Stimulated activated CD4-positive, alpha-beta T cell treated with anti-CD3 and anti-CD28 coated beads, Interleukin-4, amount 100 ng/mL, for 1 hour (primary cell): ENCODE measurements around the gene NEO1.

ENCODE experiments used
- DNase-seq: peaks from one replicate; pipeline ENCODE4 v3.0.0-alpha.2; 2020

NEO1 gene

DNA sequence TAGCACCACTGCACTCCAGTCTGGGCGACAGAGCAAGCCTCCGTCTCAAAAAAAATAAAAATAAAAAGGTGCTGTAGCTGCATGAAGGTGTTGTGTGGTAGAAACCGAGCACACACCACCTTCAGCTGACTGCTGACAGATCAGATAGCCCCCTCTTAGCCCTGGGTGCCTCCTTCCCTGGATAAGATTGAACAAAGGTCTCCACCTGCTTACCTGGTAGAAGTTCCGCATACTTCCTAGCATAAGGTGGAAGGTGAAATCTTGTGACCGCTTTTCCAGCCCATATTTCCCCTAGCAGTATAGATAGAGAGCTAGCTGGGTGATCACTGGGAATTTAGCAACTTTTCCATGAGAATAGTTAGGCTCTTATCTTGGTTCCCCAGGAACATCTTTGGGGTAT is 18.7 kb upstream of the NEO1 start:
- no peak for DNase-seq

DNA sequence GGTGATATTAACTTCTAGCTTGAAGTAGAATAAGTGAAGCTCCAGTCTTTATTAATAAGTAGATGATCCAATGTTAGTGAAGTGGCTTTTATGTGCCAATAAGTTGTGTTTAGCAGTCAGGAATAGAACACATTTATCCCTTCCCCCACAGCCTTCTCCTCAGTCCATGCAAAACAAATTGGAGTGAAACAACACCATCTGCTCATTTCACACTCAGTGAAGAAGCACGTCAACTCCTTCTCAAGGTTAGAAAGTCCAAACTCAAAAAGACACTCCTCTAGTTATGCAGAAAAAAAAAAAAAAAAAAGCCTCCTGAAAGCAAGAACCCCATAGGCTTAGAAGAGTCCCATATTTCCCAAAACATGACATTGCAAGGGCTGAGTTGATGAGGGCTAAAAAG is 18.0 kb upstream of the NEO1 start:
- no peak for DNase-seq

DNA sequence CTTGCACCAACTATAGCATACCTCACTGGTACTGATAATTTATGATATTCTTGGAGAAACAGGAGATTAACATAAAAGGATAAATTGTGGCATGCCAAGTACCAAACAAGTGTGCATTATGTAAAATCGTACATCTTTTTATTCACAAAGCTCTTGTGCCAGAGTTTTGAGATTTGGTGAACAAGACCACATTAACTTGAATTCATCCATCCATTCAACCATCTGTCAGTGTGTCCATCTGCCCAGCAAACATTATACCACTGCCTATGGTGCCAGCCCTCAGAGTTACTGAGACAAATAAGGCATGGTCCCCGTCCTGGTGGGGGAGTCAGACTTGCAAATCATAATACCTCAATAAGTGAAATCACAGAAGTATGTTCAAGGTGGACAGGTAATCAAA is 17.0 kb upstream of the NEO1 start:
- DNase-seq = no peak

DNA sequence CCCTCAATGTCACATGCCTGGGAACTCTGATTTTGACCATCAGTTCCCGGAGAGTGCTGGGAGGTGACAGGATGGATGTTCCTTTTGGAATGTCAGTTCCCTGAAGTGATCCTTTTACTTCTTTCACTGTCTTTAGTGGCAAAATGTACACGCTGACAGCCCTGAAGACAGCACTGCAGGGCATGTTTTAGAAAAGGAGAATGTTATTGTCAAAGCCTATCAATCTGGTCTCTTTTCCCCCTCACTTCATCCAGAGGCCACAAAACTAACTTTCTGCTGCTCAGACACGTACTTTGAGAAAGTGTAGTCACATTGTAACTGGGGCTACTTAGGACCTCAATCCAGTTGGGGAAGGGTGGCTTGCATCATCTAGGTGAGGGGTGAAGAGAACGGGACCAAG is 14.0 kb upstream of the NEO1 start:
- DNase-seq = no peak

DNA sequence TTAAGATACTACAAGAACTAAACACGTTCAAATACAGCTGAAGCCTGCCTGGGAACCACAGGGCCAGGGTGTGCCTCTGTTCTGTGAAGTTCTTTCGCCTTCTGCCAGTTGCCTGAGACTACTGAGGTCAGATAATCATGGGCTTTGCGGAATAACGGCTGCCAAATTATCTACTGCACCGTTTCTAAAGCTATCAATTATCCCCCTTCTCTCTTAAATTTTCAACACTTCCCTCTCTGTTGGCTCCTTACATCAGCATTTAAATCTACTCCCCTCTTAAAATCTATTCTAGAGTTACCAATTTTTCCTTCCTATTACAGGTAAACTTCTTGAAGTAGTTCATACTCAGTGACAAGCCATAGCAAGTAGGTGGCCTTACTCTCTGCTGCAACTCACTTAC is 6.2 kb upstream of the NEO1 start:
- no peak for DNase-seq

DNA sequence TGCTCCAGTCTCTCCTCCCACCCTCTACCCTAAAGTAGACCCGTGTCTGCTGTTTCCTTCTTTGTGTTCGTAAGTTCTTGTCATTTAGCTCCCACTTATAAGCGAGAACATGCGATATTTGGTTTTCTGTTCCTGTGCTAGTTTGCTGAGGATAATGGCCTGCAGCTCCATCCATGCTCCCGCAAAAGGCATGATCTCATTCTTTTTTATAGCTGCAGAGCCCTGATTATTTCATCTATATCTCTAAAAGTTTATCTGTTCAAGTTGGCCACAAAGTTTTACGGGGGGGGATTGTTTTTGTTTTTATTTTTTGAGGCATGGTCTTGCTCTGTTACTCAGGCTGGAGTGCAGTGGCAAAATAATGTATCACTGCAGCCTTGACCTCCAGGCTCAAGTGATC is 4.4 kb upstream of the NEO1 start:
- DNase-seq = no peak

DNA sequence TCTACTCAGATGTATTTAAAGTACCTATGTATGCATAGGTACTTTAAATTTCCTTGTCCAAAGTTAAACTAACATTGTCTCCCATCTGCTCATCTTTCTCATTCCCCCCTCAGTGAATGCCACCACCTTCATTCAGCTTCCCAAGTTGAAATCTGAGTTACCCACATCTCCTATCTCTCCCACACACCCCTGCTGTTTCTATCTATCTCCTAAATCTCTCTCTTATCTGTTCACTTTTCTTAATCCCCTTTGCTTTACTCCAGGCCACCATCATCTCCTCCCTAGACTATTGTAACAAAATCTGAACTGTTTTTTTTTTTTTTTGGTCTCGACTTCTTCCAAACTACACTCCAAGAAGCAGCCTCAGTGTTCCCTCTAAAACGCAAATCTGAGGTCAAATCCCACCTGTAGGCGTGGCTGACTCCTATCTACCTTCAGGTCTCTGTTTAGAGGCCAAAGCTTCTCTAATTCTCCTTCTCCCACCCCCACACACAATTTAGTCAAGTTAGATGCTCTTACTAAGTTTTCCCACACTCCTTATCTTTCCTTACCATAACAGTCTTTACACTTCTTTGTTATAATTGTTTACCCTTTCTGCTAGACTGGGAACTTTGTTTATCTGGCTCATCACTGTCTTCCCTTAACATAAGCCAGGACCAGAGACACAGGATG is 3.5 kb upstream of the NEO1 start:
- no peak for DNase-seq

DNA sequence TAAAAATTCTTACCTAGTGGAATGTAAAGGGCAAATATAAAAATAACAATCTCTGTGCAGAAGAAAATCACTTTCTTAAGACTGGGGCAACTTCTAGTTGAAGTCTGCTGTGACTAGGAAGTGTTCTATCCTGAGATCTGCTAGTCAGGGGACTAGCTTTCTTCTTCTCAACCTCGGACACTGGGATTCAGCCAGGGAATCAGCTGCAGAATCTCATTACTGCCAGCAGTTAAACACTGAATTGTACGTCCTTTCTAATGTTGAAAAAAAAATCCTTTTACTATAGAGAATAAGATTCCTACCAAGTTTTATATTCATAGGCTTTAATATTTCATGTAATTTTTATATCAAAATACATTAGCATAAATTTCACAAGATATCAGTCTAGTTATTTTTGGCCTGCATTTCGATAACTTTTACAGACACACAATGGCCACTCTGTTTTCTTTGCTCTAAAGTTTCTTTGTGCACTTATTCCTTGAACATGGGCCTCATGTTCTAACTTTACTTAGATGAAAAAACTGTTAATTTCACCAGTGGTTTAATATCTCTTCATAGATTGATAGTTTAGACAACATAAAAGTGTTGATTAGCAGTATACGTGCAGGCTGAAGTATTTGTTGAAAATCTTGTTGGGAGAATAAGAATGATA is 2.6 kb upstream of the NEO1 start:
- DNase-seq = no peak

DNA sequence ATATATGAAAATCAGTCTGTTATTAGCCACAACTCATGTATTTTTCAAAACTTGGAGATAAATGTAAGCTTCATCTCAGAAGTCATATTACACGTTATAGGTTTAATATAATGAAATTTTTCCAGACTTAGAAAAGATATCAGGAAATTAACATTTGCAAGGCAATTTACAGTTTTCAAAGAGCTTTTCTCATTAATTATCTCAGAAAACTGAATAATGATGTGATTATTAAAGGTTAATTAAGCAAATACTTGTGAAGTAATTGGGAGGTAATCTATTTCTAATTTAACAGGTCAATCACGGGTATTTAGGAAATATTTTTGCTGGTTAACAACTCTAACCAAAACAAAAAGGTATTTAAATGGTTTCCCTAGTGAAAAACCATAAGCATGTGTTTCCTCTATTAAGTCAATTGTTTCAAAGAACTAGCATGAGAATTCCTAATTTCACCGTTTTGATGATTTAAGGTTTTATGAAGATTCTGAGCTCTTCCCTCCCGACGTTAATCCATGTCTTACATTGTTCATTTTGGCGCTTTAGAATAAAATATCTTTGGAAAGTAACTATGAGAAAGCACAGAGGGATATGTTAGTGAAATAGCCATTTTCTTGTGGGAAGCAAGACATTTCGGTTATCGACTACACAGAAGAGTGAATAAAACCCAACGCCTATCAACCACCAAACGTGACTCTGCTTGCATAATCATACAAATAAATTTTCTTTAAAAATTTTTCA is 1.5 kb upstream of the NEO1 start:
- no peak for DNase-seq

DNA sequence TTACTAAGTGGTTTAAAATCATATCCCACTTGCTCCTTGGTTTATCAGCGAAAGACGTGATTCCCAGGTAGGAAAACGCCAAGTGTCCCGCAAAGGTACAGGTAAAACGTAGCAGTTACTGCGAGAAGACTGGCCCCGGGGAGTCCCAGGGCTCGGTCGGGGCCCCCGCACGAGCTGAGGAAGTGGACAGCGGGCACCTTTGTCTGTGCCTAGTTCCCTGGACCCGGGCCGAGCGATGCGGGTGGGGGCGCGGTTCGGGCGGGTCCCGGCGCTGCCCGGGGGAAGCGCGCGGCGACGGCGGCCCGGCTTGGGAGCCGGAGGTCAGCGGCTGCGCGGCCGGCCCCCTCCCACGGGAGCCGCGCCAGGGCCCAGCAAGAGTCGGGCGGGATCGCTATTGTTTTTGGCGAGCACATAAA is 864 bp upstream of the NEO1 start:
- no peak for DNase-seq

DNA sequence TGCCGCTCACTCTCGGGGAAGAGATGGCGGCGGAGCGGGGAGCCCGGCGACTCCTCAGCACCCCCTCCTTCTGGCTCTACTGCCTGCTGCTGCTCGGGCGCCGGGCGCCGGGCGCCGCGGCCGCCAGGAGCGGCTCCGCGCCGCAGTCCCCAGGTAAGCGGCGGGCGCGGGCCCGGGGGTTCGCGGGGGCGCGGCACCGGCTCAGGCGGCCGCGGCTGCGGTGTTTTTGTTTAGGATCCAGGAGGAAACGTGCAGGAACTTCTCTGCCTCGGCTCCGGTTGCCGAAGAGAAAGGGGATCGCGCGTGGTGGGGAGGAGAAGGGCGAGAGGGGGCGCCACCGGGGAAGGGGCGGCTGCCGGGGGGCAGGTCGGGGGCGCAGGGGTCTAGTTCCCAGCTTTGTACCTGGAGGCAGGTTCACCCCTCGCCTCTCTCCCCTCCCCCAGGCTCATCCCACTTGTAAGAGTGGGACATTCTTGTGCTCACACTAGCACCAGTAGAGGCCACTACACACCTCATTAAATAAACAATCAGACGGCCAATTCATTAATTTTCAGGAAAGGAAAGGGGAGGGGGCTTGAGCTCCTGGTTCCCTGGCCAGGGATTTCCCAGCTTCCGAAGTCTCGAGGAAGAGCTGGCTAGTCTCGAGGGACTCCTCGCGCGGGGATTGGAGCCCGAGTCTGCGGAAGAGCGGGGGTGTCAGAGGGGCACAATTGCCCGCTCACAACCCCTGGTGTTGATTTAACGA is 562 bp downstream of the NEO1 start:
- peak; percentile 23 for DNase-seq

DNA sequence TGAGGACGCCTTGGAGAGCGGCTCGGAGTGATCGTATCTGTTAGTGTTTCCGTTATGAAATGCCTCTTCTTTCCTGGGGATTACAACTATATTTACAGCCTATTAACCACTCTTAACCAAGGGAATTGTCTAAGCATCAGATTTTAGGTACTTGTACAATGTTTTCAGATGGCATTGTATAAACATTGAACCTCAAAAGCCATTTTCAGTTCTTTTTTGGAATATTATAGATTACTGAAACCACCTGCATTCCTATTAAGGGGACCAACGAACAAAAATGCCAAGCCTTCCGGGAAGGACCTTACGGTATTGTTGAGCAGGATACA is 1.1 kb downstream of the NEO1 start:
- DNase-seq = no peak

DNA sequence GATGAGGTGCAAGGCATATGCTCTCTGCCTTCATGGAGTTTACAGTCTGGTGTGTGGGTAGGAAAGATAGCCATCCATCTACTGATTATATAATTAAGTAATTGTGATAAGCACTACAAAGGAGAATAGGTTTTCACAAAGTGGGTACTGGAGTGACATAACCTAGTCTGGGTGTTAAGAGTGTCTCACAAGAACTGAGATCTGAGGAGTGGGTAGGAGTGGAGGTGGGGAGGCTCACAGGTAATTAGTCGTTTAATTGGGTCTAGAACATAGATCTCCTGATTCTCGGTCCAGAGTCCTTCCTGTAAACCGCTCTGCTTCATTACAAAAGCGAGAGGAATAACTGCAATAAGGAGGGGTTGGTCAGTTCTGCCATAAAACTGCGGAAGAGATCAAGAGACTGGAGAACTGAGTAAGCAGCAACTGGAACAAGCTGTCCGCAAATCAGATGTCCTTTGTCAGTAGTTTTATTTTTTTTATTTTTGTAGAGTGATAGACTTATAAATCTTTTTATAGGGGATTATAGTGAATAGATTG is 2.2 kb downstream of the NEO1 start:
- DNase-seq = no peak

DNA sequence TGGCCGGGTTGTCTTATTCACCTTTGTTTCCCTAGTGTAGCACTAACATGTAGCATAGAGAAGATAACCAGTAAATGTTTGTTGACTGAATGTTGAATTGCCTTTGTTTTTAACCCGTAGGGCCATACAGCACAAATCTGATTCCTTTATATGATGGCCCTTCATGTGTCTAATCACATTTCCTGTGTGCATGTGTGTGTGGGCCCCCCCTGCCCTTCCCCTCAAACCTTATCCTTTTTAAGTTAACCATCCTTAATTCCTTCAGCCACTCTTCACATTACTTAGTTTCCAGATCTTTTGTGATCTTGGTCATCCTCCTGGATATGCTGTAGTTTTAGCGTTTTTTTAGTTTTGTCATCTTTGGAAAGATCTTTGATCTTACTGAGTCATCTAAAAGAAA is 4.2 kb downstream of the NEO1 start:
- DNase-seq = no peak

DNA sequence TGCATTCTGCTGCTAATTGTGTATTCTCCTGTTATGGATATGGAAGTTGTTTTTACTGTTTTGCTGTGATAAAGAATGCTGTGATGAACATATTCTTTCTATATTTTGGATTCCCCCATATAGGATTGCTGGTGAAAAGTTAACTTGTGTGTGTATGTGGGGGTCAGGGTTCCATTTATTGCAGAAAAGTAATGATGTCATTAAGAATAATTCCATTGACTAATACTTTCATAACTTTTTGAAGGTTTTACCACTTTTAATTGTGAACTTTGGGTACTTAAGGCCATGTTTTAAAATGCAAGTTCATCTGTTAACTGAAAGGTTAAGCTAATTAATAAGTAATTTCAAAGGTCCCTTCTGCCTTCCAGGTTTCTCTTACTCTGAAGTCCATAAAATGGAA is 6.2 kb downstream of the NEO1 start:
- no peak for DNase-seq

DNA sequence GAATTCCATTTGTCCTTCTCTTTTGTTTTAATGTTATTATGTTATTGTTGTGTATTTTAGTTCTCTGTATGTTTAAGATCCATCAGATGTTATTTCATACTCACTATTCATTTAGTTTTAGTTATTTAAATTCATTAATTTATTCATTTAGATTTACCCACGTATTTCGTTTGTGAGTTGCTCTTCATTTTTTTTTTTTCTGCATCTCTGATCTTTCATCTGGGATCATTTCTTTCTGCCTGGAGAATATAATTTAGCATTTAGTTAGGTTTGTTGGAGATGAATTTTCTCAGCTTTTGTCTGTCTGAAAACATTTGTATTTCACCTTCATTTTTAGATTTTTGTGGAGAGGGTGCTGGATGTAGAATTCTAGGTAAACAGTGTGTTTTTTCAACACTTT is 12.9 kb downstream of the NEO1 start:
- DNase-seq = no peak

DNA sequence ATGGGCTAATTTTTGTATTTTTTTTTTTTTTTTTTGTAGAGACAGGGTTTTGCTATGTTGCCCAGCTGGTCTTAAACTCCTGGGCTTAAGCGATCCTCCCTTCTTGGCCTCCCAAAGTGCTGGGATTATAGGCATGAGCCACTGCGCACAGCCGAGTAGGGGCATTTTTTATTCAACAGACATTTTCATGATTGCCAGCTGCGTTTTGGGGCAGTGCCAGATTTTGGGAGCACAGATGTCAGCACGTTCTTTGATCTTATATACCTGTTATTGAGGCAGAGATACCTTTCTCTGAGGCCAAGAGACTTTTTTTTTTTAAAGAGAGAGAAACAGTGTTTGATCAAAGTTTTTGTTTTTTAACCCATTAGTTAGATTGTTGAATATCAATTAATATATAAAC is 16.8 kb downstream of the NEO1 start:
- no peak for DNase-seq

DNA sequence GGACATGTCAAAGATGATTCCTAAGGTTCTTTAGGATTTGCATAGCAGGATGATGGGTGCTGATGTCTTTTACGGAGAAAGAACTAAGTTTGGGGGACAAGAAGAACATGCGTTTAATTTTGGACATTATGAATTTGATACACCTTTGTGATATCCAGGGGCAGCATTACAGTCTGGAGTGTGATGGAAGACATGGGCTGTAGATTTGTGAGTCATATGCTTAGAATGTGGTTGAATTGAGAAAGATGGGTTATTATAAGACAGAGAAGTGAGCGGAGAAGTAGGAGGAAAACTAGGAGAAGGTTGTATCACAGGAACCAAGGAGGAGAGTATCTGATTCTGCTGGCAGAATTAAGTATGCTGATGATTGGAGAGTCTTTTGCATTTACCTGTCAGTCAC is 20.6 kb downstream of the NEO1 start:
- DNase-seq = no peak

DNA sequence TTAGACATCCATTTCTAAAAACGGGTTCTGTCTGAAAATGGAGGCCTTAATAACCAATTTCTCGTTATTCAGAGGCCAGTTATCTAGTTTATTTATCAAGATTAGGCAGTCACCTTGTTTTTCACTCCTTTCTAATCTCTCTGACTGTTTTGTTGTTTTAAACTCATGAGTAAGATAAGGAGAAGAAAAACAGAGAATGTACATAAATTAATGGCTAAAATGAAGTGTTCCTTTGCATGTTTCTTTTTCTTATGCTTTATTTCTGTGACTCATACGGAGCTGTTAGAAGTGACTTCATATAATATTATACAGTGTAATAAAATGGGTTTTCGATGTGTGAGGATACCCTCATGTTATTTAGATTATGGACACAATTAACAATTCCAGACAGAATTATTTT is 22.0 kb downstream of the NEO1 start:
- no peak for DNase-seq

DNA sequence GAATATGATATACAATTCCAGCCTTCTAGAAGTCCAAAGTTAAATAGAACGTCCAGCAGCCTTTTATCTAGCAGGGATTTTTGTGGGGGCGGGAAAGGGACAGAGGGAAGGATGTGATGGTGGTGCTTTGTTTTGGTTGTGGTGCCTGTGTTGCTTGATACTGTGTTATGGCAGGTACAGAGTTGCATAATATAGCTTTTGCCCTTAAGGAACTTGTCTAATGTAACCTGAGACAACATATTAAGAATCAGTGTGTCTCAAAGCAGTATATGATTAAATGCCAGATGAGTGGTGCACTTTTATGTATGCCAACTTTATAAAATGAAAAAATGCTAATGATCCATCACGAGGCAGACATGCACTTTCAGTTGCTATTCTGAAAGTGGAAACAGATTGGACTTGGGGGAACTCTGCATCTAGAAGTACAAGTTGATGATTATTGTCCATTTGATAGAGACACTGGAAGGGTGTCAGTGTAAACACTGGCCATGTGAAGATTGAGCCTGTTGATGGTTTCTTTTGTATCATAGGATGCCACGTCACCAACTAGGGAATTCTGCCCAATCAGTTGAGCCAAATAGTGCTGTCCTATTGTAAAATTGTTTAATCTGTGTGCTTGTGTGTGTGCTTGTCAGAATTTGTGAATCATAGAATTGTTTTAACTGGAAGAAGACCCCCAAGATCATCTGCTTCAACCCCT is 23.0 kb downstream of the NEO1 start:
- DNase-seq = no peak

DNA sequence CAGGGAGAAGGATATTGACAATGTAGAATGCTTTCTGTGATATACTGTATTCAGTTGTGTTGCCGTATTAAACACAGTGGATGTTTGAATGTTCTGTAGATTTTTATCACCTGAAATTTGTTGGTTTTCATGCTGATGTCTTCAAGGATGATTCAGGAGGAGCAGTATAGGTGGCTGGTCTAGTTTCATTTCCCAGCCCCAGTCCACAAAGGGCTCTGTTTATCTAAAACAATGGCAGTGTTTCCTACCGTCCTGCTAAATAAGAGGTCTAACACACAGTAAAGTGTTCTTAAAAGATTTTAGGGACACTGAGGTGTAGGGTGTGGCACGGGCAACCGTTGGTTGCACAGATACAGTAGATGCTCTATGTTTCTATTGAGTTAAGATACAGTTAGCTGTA is 26.0 kb downstream of the NEO1 start:
- no peak for DNase-seq

DNA sequence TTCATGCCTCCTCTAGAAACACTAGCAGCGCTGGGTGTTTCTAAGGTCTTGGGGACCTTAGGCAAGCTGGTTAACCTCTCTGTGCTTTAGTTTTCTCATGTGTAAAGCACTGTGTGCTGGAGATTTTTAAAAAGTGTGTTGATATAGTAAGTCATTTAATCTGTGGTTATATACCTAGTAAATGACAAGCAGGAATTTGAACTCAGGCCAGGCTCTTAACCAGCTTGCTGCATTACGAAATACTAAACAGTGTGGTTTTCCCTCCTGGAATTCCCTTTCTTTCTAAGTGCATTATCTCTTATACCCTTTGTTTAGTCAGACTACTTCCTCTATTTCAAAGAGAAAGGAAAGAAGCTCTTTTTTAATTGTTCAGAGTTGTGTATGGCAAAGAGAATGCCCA is 26.5 kb downstream of the NEO1 start:
- DNase-seq = no peak

DNA sequence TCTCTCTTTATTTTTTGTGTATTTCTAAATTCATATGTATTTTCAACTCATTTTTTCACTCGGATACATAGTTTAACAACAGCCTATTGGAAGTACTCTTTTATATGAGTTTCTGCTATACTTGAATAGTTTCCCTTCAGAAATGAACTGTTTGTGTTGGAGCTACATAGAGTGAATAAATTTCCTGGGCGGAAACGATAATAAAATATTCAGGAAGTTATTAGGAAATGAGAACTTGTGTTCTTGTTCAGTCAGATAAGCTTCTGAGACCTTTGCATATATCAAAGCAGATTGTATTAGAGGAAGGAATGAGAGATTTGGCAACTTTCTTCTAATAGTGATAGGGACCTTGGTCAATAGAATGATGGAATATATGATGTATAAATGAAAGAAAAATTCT is 27.3 kb downstream of the NEO1 start:
- DNase-seq = no peak
